C1 segment of cervical spinal cord (tissue), 14 donors: ENCODE data around the gene SLC4A2.
"Not testable (repeated sequence)": the region's sequence is repeated elsewhere in the genome, so short reads cannot be mapped to it uniquely, and the experiment has no call there.

Experiments used
- DNase-seq, 14 donors: peaks; one replicate each; lab custom pipeline; 2025; lab: John Stamatoyannopoulos, UW

The SLC4A2 gene

GRCh38 chr7:151043449-151043848 is 15.9 kb upstream of the SLC4A2 start:
- DNase-seq, result not testable (repeated sequence)

GRCh38 chr7:151043959-151044358 is 15.4 kb upstream of the SLC4A2 start:
- DNase-seq, result no peak

GRCh38 chr7:151045262-151045661 is 14.1 kb upstream of the SLC4A2 start:
- no peak for DNase-seq

GRCh38 chr7:151045967-151046366 is 13.4 kb upstream of the SLC4A2 start:
- DNase-seq, result no peak

- DNase-seq, result peak in 2 of 14 donors; percentile 33 to 42
Measured at GRCh38 chr7:151046603-151047573, 12.5 kb upstream of the SLC4A2 start.

- DNase-seq, result no peak
Measured at GRCh38 chr7:151047976-151048815, 11.2 kb upstream of the SLC4A2 start, which contains the start of gene ASIC3. Gene ASIC3 (plus strand): TSS chr7:151048531. CDS start chr7:151048886, 355 bp downstream.

- DNase-seq, result no peak
Measured at GRCh38 chr7:151048911-151049463, 10.4 kb upstream of the SLC4A2 start.

GRCh38 chr7:151051108-151051507 is 8.3 kb upstream of the SLC4A2 start:
- peak in 1 of 14 donors; percentile 26 for DNase-seq

GRCh38 chr7:151053096-151053495 is 6.3 kb upstream of the SLC4A2 start:
- no peak for DNase-seq

GRCh38 chr7:151053751-151054150 is 5.6 kb upstream of the SLC4A2 start:
- DNase-seq, result no peak

GRCh38 chr7:151056283-151056665 is 3.1 kb upstream of the SLC4A2 start:
- DNase-seq, result no peak

GRCh38 chr7:151056666-151057505 is 2.5 kb upstream of the SLC4A2 start:
- DNase-seq, result no peak

GRCh38 chr7:151057506-151057988 is 1.8 kb upstream of the SLC4A2 start, which contains the start of gene CDK5:
Gene CDK5 (minus strand): TSS chr7:151057897. CDS start chr7:151057848, 49 bp downstream.
- DNase-seq, result no peak

- peak; percentile 91 to 100 (median 98) for DNase-seq
Measured at GRCh38 chr7:151057989-151058780, 1.2 kb upstream of the SLC4A2 start.

GRCh38 chr7:151058781-151059366 is 515 bp upstream of the SLC4A2 start:
- peak in 3 of 14 donors; percentile 52 to 84 (median 55) for DNase-seq

- no peak for DNase-seq
Measured at GRCh38 chr7:151060113-151060415, 675 bp downstream of the SLC4A2 start.

- peak in 9 of 14 donors; percentile 6 to 63 (median 49) for DNase-seq
Measured at GRCh38 chr7:151060416-151061212, 1.2 kb downstream of the SLC4A2 start.

GRCh38 chr7:151061213-151062110 is 2.1 kb downstream of the SLC4A2 start:
- no peak for DNase-seq
